Measurements from ENCODE around the gene PRKN. TPM values are rescaled to one million over a fixed set of nuclear protein-coding genes. Genes with fewer than 3 reads are reported as not detected.

The PRKN gene
- total and polyA plus RNA-seq, 2 experiments from 2014 or later = 1.2 to 2.3 TPM

DNA sequence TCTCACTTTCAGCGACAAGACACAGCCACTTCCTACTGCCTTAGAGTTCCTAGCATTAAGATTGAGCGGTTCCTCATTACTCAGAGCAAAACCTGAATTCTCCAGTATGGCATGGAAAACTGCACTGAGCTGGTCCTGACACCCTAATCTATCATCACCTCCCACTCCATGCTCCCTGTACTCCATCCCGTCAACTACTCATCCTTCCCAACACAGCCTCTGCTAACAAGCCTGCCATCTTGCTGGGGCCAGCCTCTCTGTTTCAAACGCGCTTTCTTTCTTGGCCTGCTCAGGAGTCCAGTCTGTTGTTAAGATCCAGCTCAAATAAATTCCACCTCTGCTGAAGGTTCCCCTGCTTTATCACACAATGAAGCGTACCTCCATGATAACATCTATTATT lies 12.0 kb downstream of the PRKN start:
- Histone ChIP-seq H3F3A (ENCODE audit: insufficient read depth) (no peaks in the 10 kb centered on the region), H3K27ac (no peak overlapping the region), H3K4me1 (ENCODE audit: insufficient read depth) (no peaks in the 10 kb centered on the region), H3K36me3 (ENCODE audit: low read depth) (no peaks in the 10 kb centered on the region), H3K27me3 (replicated peaks; ENCODE audit: insufficient read depth) (no peaks in the 10 kb centered on the region), H3K4me3 (no peak overlapping the region), H2AFZ (no peak overlapping the region), H3K9me2 (ENCODE audit: insufficient read depth) (no peaks in the 10 kb centered on the region), H3K9ac (no peak overlapping the region), H3K4me2 (ENCODE audit: unreplicated experiment) (no peak overlapping the region), H3K9me3 (ENCODE audit: low read depth) (no peaks in the 10 kb centered on the region), H4K20me1 (ENCODE audit: insufficient read depth) (no peaks in the 10 kb centered on the region), H3K79me2 (ENCODE audit: insufficient read depth) (no peaks in the 10 kb centered on the region)
- WGBS, 2 experiments (ENCODE audit: low coverage in 1 of 2, low lambda C conversion rate in 2 of 2, missing lambda C conversion rate in 2 of 2) = 88 to 94% methylated on average over 6 of the region's 6 CpGs
- TF ChIP-seq EZH2phosphoT487 (IDR thresholded peaks at IDR 0.05; ENCODE audit: insufficient read depth, low read depth) = no peak
- no peak for TF ChIP-seq EZH2 (IDR thresholded peaks at IDR 0.05; ENCODE audit: insufficient read depth, poor library complexity, severe bottlenecking)
- in situ Hi-C loops (cut with MboI) = no loop called here
- no peak for DNase-seq

DNA sequence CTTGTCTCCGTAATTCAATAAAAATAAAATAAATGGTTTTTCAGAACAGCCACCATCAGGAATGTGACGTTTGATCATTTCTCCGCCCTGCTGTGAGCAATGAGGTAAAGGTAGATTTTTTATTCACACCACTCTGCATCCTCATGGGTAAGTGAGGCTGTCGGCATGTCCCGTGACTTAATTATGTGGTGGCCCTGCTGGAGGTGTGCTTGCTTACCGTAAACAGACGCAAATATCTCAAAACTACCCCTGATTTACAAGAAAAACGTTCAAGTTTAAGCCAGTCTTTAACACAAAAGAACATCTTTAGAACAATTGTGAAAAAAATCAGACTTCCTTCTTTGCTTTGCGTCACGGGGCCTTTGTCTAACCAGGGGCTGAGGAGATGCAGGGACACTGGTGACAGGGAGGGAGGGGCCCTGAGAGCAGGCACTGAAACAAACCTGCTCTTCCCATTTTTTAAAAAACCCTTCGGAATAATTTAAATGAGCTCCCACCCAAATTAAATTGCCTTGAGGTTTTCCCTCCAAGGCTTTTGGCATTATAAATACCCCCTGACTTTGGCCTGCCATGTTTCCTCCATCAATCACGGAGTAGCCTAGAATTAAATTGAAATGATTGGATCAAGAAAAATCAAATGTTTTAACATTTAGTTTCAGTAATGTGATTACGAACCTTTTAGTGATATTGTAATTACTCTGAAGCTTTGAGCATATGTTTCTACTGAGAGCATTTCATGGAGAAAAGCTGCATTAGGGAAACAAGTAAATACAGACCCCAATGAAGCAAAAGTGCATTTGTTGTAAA lies 13.4 kb downstream of the PRKN start:
- 74 to 76% methylated on average over 13 of the region's 13 CpGs for WGBS, 2 experiments (ENCODE audit: low coverage in 1 of 2, low lambda C conversion rate in 2 of 2, missing lambda C conversion rate in 2 of 2)
- no peak overlapping the region for H3K9ac ChIP-seq
- in situ Hi-C loops (cut with MboI) = no loop called here

DNA sequence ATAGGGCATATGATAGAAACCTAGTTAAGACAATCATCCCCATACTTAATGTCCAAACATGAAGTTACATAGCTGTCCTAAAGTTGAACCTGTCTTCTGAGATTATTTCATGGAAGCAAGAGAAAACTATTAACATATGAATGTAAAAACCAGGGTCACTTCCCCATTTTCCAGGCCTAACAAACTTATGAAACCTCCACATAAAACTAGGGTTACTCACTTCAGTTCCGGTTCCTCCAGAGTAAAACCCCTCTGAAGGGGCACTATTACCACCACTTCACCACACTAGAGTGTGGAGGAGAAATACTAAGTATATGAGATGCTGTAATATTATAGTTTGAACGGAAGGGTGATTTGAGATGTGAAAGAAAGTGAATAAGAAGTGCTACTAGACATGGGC lies 14.9 kb downstream of the PRKN start:
- no peak overlapping the region for H3K27ac ChIP-seq
- no peaks in the 10 kb centered on the region for H3K79me2 ChIP-seq (ENCODE audit: insufficient read depth)
- TF ChIP-seq EZH2phosphoT487 (IDR thresholded peaks at IDR 0.05; ENCODE audit: insufficient read depth, low read depth) = no peak
- TF ChIP-seq EZH2 (IDR thresholded peaks at IDR 0.05; ENCODE audit: insufficient read depth, poor library complexity, severe bottlenecking) = no peak
- no peaks in the 10 kb centered on the region for H3K36me3 ChIP-seq (ENCODE audit: low read depth)
- no peak for DNase-seq
- no peak overlapping the region for H3K4me3 ChIP-seq
- no peak overlapping the region for H3K9ac ChIP-seq
- H4K20me1 ChIP-seq (ENCODE audit: insufficient read depth) = no peaks in the 10 kb centered on the region
- no peak overlapping the region for H3K4me2 ChIP-seq (ENCODE audit: unreplicated experiment)
- 66 to 75% methylated on average over 2 of the region's 2 CpGs for WGBS, 2 experiments (ENCODE audit: low coverage in 1 of 2, low lambda C conversion rate in 2 of 2, missing lambda C conversion rate in 2 of 2)
- no peaks in the 10 kb centered on the region for H3K27me3 ChIP-seq (replicated peaks; ENCODE audit: insufficient read depth)
- H2AFZ ChIP-seq = no peak overlapping the region
- in situ Hi-C loops (cut with MboI) = no loop called here
- H3K9me3 ChIP-seq (ENCODE audit: low read depth) = no peaks in the 10 kb centered on the region
- H3K4me1 ChIP-seq (ENCODE audit: insufficient read depth) = no peaks in the 10 kb centered on the region
- H3F3A ChIP-seq (ENCODE audit: insufficient read depth) = no peaks in the 10 kb centered on the region
- no peaks in the 10 kb centered on the region for H3K9me2 ChIP-seq (ENCODE audit: insufficient read depth)

More for the DNA sequence above, 13.4 kb downstream of the PRKN start:
- no peak overlapping the region for H3K4me3 ChIP-seq
- no peaks in the 10 kb centered on the region for H3K9me3 ChIP-seq (ENCODE audit: low read depth)
- H4K20me1 ChIP-seq (ENCODE audit: insufficient read depth) = no peaks in the 10 kb centered on the region
- H3K36me3 ChIP-seq (ENCODE audit: low read depth) = no peaks in the 10 kb centered on the region
- H3K4me2 ChIP-seq (ENCODE audit: unreplicated experiment) = no peak overlapping the region
- TF ChIP-seq EZH2 (IDR thresholded peaks at IDR 0.05; ENCODE audit: insufficient read depth, poor library complexity, severe bottlenecking) = no peak
- no peak for TF ChIP-seq EZH2phosphoT487 (IDR thresholded peaks at IDR 0.05; ENCODE audit: insufficient read depth, low read depth)
- H3K9me2 ChIP-seq (ENCODE audit: insufficient read depth) = no peaks in the 10 kb centered on the region
- H3F3A ChIP-seq (ENCODE audit: insufficient read depth) = no peaks in the 10 kb centered on the region
- no peak for DNase-seq
- H3K27ac ChIP-seq = no peak overlapping the region
- H3K4me1 ChIP-seq (ENCODE audit: insufficient read depth) = no peaks in the 10 kb centered on the region
- H2AFZ ChIP-seq = no peak overlapping the region
- no peaks in the 10 kb centered on the region for H3K79me2 ChIP-seq (ENCODE audit: insufficient read depth)
- H3K27me3 ChIP-seq (replicated peaks; ENCODE audit: insufficient read depth) = no peaks in the 10 kb centered on the region

DNA sequence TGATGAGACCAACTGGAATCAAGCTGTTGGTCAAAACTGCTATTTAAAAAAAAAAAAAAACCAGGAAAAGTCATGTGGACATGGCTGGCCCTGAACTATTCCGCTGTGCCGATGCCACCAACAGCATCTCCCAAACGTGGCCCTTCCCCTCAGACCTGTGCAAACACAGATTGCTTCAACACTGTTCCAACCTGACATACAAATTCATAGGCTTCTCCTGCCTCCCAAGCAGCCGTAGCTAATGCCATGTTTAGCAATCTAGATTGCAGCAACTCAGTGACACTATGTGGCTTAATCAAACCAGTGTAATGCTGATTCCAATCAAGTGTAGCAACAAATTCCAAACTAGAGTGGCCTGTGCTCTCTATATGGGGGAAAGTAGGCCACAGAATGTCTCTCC lies 16.2 kb downstream of the PRKN start:
- WGBS, 2 experiments (ENCODE audit: low coverage in 1 of 2, low lambda C conversion rate in 2 of 2, missing lambda C conversion rate in 2 of 2) = 67 to 70% methylated on average over 4 of the region's 4 CpGs

More for the DNA sequence above, 16.2 kb downstream of the PRKN start:
- Histone ChIP-seq H3K36me3 (ENCODE audit: low read depth) (no peaks in the 10 kb centered on the region), H3K4me3 (no peak overlapping the region), H2AFZ (no peak overlapping the region), H3K27me3 (replicated peaks; ENCODE audit: insufficient read depth) (no peaks in the 10 kb centered on the region), H3F3A (ENCODE audit: insufficient read depth) (no peaks in the 10 kb centered on the region), H3K27ac (no peak overlapping the region), H3K9me3 (ENCODE audit: low read depth) (no peaks in the 10 kb centered on the region), H3K79me2 (ENCODE audit: insufficient read depth) (no peaks in the 10 kb centered on the region), H3K4me1 (ENCODE audit: insufficient read depth) (no peaks in the 10 kb centered on the region), H3K9me2 (ENCODE audit: insufficient read depth) (no peaks in the 10 kb centered on the region), H4K20me1 (ENCODE audit: insufficient read depth) (no peaks in the 10 kb centered on the region), H3K9ac (no peak overlapping the region), H3K4me2 (ENCODE audit: unreplicated experiment) (no peak overlapping the region)
- TF ChIP-seq EZH2 (IDR thresholded peaks at IDR 0.05; ENCODE audit: insufficient read depth, poor library complexity, severe bottlenecking) (no peak), EZH2phosphoT487 (IDR thresholded peaks at IDR 0.05; ENCODE audit: insufficient read depth, low read depth) (no peak)
- in situ Hi-C loops (cut with MboI) = no loop called here
- DNase-seq = no peak
